ENCODE data around the gene OR5V1. TPM values are rescaled to one million over a fixed set of nuclear protein-coding genes. Genes with fewer than 3 reads are reported as not detected.
A peak's percentile ranks its signal among the peaks of the same experiment; 100 is the strongest.

The OR5V1 gene
- total and polyA plus RNA-seq, 2 of the 4 experiments (the other 2 are of a cell fraction) = not detected

GRCh38 chr6:29345380-29345779 is 23.3 kb downstream of the OR5V1 start:
- dilution Hi-C loops (cut with HindIII; ENCODE audit: low sequenced_read_pairs, unreplicated experiment) = no loop called here
- ATAC-seq (ENCODE audit: low read depth) = no peak
- WGBS, 2 experiments (ENCODE audit: extremely low coverage in 2 of 2, insufficient read length in 1 of 2) = no CpG with 5 or more reads among the region's 3 CpGs

More at GRCh38 chr6:29345380-29345779, 23.3 kb downstream of the OR5V1 start:
- Histone ChIP-seq H3K4me1 (ENCODE audit: control insufficient read depth, insufficient read depth, low read length) (no peaks in the 10 kb centered on the region), H3K9me3 (ENCODE audit: control insufficient read depth, insufficient read depth, low read length) (peaks cover 3% of the 10 kb centered on the region), H3K79me1 (ENCODE audit: low read depth in 1 of 2, low read length in 2 of 2) (no peaks in the 10 kb centered on the region), H2BK20ac (ENCODE audit: low read depth, low read length) (no peak overlapping the region), H4K5ac (ENCODE audit: low read depth, low read length) (no peak overlapping the region), H2BK15ac (ENCODE audit: low read depth, low read length) (no peak overlapping the region), H3K36me3 (ENCODE audit: control insufficient read depth, insufficient read depth, low read length) (no peaks in the 10 kb centered on the region), H3K4ac (ENCODE audit: low read depth, low read length) (no peak overlapping the region), H3K18ac (ENCODE audit: low read depth, low read length) (no peak overlapping the region), H4K20me1 (ENCODE audit: insufficient read depth, low read length) (no peaks in the 10 kb centered on the region), H3K4me3 (ENCODE audit: insufficient read depth, low read depth, low read length) (no peak overlapping the region), H3K56ac (ENCODE audit: extremely low read depth, insufficient read depth, low read length) (no peak overlapping the region), H3K14ac (replicated peaks; ENCODE audit: low read depth, low read length) (no peak overlapping the region), H2AK5ac (ENCODE audit: low read depth, low read length) (no peak overlapping the region), H3K23ac (ENCODE audit: low read depth, low read length) (no peak overlapping the region), H4K91ac (ENCODE audit: insufficient read depth, low read depth, low read length) (no peak overlapping the region), H2AFZ (replicated peaks; ENCODE audit: low read length, poor library complexity) (no peak overlapping the region), H2BK120ac (ENCODE audit: low read depth, low read length) (no peak overlapping the region), H3K9ac (ENCODE audit: low read depth, low read length) (no peak overlapping the region), H3K9me1 (ENCODE audit: insufficient read depth, low read length) (no peaks in the 10 kb centered on the region), H2AK9ac (replicated peaks; ENCODE audit: low read depth, low read length, poor library complexity) (no peak overlapping the region), H2BK5ac (ENCODE audit: low read depth, low read length, poor library complexity, severe bottlenecking) (no peak overlapping the region), H3K27ac (ENCODE audit: insufficient read depth, low read length) (no peak overlapping the region), H4K8ac (ENCODE audit: low read depth in 2 of 2, low read length in 2 of 2) (no peak overlapping the region), H3K27me3 (ENCODE audit: control insufficient read depth, insufficient read depth, low read length) (no peaks in the 10 kb centered on the region), H3K4me2 (ENCODE audit: low read depth, low read length) (no peak overlapping the region)
- DNase-seq = no peak
- BruUV-seq (replicated peaks) = no TSS peak
- TF ChIP-seq BHLHE40 (IDR thresholded peaks at IDR 0.05; ENCODE audit: low read depth, low read length) (no peak), MAFK (IDR thresholded peaks at IDR 0.05; ENCODE audit: low read depth, low read length) (peak; percentile 52), POLR2A (IDR thresholded peaks at IDR 0.05; ENCODE audit: low read depth, low read length) (no peak), SMC3 (IDR thresholded peaks at IDR 0.05; ENCODE audit: low read depth, low read length) (no peak)
- in situ Hi-C loops (cut with MboI; ENCODE audit: low sequenced_read_pairs) (no loop called here), intact Hi-C loops (cut with micrococcal nuclease) (no loop called here)
- ChIA-PET POLR2A (ENCODE audit: unreplicated experiment) (no interaction called here), CTCF (no interaction called here)
